ENCODE measurements around the gene GARNL3.

DNA sequence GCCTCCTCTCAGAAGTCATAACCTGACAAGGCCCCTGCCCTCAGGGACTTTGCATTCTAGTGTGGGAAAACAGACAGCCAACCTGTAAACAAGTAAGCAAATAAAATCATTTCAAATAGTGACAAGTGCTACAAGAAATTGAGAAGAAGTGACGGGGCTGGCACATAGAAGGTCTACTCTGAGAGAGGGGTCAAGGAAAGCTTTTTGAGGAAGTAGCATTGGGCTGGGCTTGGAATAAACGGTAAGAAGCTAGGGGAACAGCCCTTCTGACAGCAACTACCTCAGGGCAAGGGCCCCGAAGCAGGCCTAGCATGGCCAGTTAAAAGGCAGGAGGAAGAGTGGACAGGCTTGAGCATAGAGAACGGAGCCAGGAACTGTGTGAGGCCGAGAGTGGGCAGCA lies 127.6 kb downstream of the GARNL3 start:
- TF ChIP-seq, protein P1, sequence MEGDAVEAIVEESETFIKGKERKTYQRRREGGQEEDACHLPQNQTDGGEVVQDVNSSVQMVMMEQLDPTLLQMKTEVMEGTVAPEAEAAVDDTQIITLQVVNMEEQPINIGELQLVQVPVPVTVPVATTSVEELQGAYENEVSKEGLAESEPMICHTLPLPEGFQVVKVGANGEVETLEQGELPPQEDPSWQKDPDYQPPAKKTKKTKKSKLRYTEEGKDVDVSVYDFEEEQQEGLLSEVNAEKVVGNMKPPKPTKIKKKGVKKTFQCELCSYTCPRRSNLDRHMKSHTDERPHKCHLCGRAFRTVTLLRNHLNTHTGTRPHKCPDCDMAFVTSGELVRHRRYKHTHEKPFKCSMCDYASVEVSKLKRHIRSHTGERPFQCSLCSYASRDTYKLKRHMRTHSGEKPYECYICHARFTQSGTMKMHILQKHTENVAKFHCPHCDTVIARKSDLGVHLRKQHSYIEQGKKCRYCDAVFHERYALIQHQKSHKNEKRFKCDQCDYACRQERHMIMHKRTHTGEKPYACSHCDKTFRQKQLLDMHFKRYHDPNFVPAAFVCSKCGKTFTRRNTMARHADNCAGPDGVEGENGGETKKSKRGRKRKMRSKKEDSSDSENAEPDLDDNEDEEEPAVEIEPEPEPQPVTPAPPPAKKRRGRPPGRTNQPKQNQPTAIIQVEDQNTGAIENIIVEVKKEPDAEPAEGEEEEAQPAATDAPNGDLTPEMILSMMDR (IDR thresholded peaks at IDR 0.05), result no peak
- no peak for TF ChIP-seq POLR2AphosphoS5 (IDR thresholded peaks at IDR 0.05)
- no peak for TF ChIP-seq POLR2A (IDR thresholded peaks at IDR 0.05)

Measured in breast epithelium (tissue), 3 donors.